ENCODE data around the gene HP1BP3. TPM values are rescaled to one million over a fixed set of nuclear protein-coding genes. Genes with fewer than 3 reads are reported as not detected.
A peak's percentile ranks its signal among the peaks of the same experiment; 100 is the strongest.

Gene HP1BP3
- total RNA-seq, 1 donor from 2014 or later, result 257 TPM

- Histone ChIP-seq H3K9me3 (ENCODE audit: low read depth) (no peaks in the 10 kb centered on the region), H3K27me3 (no peaks in the 10 kb centered on the region), H3K27ac (no peak overlapping the region), H2AFZ (replicated peaks) (no peak overlapping the region), H3K79me2 (ENCODE audit: low read depth) (no peaks in the 10 kb centered on the region), H3K4me1 (no peaks in the 10 kb centered on the region), H3K4me2 (no peak overlapping the region), H3K36me3 (no peaks in the 10 kb centered on the region), H3K4me3 (no peak overlapping the region), H4K20me1 (ENCODE audit: low read depth) (no peaks in the 10 kb centered on the region), H3K9ac (no peak overlapping the region), H3F3A (ENCODE audit: low read depth) (no peaks in the 10 kb centered on the region)
- H3K27ac Mint-ChIP-seq, result no peak overlapping the region
- H3K9me3 Mint-ChIP-seq, result no peaks in the 10 kb centered on the region
- H3K4me3 Mint-ChIP-seq, result no peak overlapping the region
- TF ChIP-seq EZH2 (IDR thresholded peaks at IDR 0.05) (no peak), CTCF (IDR thresholded peaks at IDR 0.05) (no peak), EZH2phosphoT487 (IDR thresholded peaks at IDR 0.05) (no peak)
- no peak for DNase-seq (ENCODE audit: low spot score)
- peaks cover 28% of the 10 kb centered on the region for H3K4me1 Mint-ChIP-seq
- peaks cover 11% of the 10 kb centered on the region for H3K27me3 Mint-ChIP-seq (ENCODE audit: insufficient read depth, low read depth)
- no peaks in the 10 kb centered on the region for H3K36me3 Mint-ChIP-seq
These were observed 80.3 kb downstream of the HP1BP3 start for GRCh38 chr1:20706841-20707240.

- no peaks in the 10 kb centered on the region for H3K36me3 ChIP-seq
- no peaks in the 10 kb centered on the region for H3K79me2 ChIP-seq (ENCODE audit: low read depth)
- TF ChIP-seq EZH2 (IDR thresholded peaks at IDR 0.05), result no peak
- no peak for TF ChIP-seq EZH2phosphoT487 (IDR thresholded peaks at IDR 0.05)
- no peak for TF ChIP-seq CTCF (IDR thresholded peaks at IDR 0.05)
- no peaks in the 10 kb centered on the region for H3K4me1 ChIP-seq
- no peak overlapping the region for H3K4me2 ChIP-seq
- no peak overlapping the region for H3K27ac ChIP-seq
- Mint-ChIP-seq H3K4me3 (no peak overlapping the region), H3K36me3 (no peaks in the 10 kb centered on the region), H3K9me3 (no peaks in the 10 kb centered on the region), H3K27ac (peak overlapping the region; percentile 66), H3K4me1 (peaks cover 14% of the 10 kb centered on the region), H3K27me3 (ENCODE audit: insufficient read depth, low read depth) (peaks cover 14% of the 10 kb centered on the region)
- no peaks in the 10 kb centered on the region for H3K9me3 ChIP-seq (ENCODE audit: low read depth)
- H3K27me3 ChIP-seq, result no peaks in the 10 kb centered on the region
- DNase-seq (ENCODE audit: low spot score), result no peak
- no peaks in the 10 kb centered on the region for H3F3A ChIP-seq (ENCODE audit: low read depth)
- H4K20me1 ChIP-seq (ENCODE audit: low read depth), result no peaks in the 10 kb centered on the region
- H3K9ac ChIP-seq, result no peak overlapping the region
- H3K4me3 ChIP-seq, result no peak overlapping the region
- no peak overlapping the region for H2AFZ ChIP-seq (replicated peaks)
These were observed 81.8 kb downstream of the HP1BP3 start for GRCh38 chr1:20705203-20705755.

GRCh38 chr1:20704390-20705202 lies 82.5 kb downstream of the HP1BP3 start:
- Histone ChIP-seq H3K27ac (no peak overlapping the region), H3K9me3 (ENCODE audit: low read depth) (no peaks in the 10 kb centered on the region), H3F3A (ENCODE audit: low read depth) (no peaks in the 10 kb centered on the region), H4K20me1 (ENCODE audit: low read depth) (no peaks in the 10 kb centered on the region), H3K4me1 (no peaks in the 10 kb centered on the region), H3K4me2 (no peak overlapping the region), H3K9ac (no peak overlapping the region), H3K27me3 (no peaks in the 10 kb centered on the region), H3K4me3 (no peak overlapping the region), H2AFZ (replicated peaks) (no peak overlapping the region), H3K36me3 (no peaks in the 10 kb centered on the region), H3K79me2 (ENCODE audit: low read depth) (no peaks in the 10 kb centered on the region)
- no peak for DNase-seq (ENCODE audit: low spot score)
- TF ChIP-seq CTCF (IDR thresholded peaks at IDR 0.05), result no peak
- TF ChIP-seq EZH2phosphoT487 (IDR thresholded peaks at IDR 0.05), result no peak
- TF ChIP-seq EZH2 (IDR thresholded peaks at IDR 0.05), result no peak
- no peak overlapping the region for H3K4me3 Mint-ChIP-seq
- peak overlapping the region; percentile 66 for H3K27ac Mint-ChIP-seq
- peaks cover 13% of the 10 kb centered on the region for H3K4me1 Mint-ChIP-seq
- no peaks in the 10 kb centered on the region for H3K36me3 Mint-ChIP-seq
- H3K9me3 Mint-ChIP-seq, result no peaks in the 10 kb centered on the region
- H3K27me3 Mint-ChIP-seq (ENCODE audit: insufficient read depth, low read depth), result peaks cover 11% of the 10 kb centered on the region
